Right lobe of liver (tissue), 6 donors: ENCODE data around the gene MN1. TPM values are rescaled to one million over a fixed set of nuclear protein-coding genes. Genes with fewer than 3 reads are reported as not detected.
A peak's percentile ranks its signal among the peaks of the same experiment; 100 is the strongest.

ENCODE experiments used
- ATAC-seq, 4 donors: fragments of 200-7000 bp; cut with Tn5 transposase; one replicate each; pipeline ENCODE4 v1.9.1; 2020; ENCODE audit warnings: mild to moderate bottlenecking in 4 of 4, moderate library complexity in 4 of 4
- DNase-seq, 3 donors: peaks; one replicate each; pipeline ENCODE4 v3.0.0-alpha.2; 2020
- H3K27ac ChIP-seq, 3 donors: fragments of 200-600 bp; one replicate each; pipeline ENCODE4 v1.8.0; 2022
- H3K27me3 ChIP-seq, 2 donors: fragments of 200-600 bp; one replicate each; pipeline ENCODE4 v1.8.0; 2022
- H3K36me3 ChIP-seq, 4 donors: fragments of 200-600 bp; sonication (generic) in 1 of 4; one replicate each; pipeline versions ENCODE4 v1.5.1 to v1.8.0; 2017 to 2022; ENCODE audit warnings: control low read depth in 1 of 4
- H3K4me1 ChIP-seq, 4 donors: fragments of 200-600 bp; sonication (generic) in 1 of 4; one replicate each; pipeline versions ENCODE4 v1.5.1 to v1.8.0; 2017 to 2022; ENCODE audit warnings: control low read depth in 1 of 4
- H3K4me3 ChIP-seq, 3 donors: fragments of 200-600 bp; one replicate each; pipeline ENCODE4 v1.8.0; 2022
- H3K9me3 ChIP-seq, 4 donors: fragments of 200-600 bp; sonication (generic) in 1 of 4; one replicate each; pipeline versions ENCODE4 v1.5.1 to v1.8.0; 2017 to 2022; ENCODE audit warnings: control low read depth in 1 of 4
- POLR2A ChIP-seq: fragments of 450-650 bp; IDR thresholded peaks from one replicate; pipeline ENCODE4 v1.6.1; 2017; ENCODE audit warnings: antibody characterized with exemption, mild to moderate bottlenecking
- WGBS: methylation state at CpG from one replicate; pipeline ENCODE4 v1.1.6; 2018; ENCODE audit warnings: low coverage, low lambda C conversion rate; ENCODE audit not compliant: insufficient coverage; ENCODE audit errors: missing lambda C conversion rate; 5-methylcytosine and 5-hydroxymethylcytosine counted together
- intact Hi-C, 2 donors: fragments of 100-400 bp; cut with DNase I; formaldehyde crosslinking; loops; one replicate each; pipeline versions ENCODE4 v1.11.2 to v1.14.1; 2022
- total RNA-seq, 6 experiments: library from RNA; depleted of rRNA in 2 of 6; stranded (reverse); fragments of >200 nt in 2 of 6; fragmentation: NEBNext Ultra II Directional in 3 of 6; extraction: Animal tissue kit (Norgen Biotek cat#: 25700) in 3 of 6; gene quantifications; one replicate each; pipeline versions ENCODE4 v1.1.0 to v1.2.4, GENCODE V29; 2016 to 2023
- TF ChIP-seq, protein P1 (sequence below), 4 donors: fragments of 200-600 bp in 3 of 4; fragments of 450-650 bp in 1 of 4; IDR thresholded peaks; one replicate each; pipeline versions ENCODE4 v1.5.1 to v1.8.0; 2016 to 2022; ENCODE audit warnings: antibody characterized with exemption in 4 of 4, mild to moderate bottlenecking in 2 of 4
- donor health status: DM: no; HTN: yes; CAD: no.
- donor health status: DM: no; HTN: no; CAD: no.
- donor health status: DM: no; HTN: no; CAD: no.
- donor health status: DM: no; HTN: yes; CAD: no.
- donor health status: DM: no; HTN: yes; CAD: no.

The MN1 gene
- total RNA-seq, 6 experiments from 2014 or later = 0.10 to 0.77 (median 0.46) TPM

DNA sequence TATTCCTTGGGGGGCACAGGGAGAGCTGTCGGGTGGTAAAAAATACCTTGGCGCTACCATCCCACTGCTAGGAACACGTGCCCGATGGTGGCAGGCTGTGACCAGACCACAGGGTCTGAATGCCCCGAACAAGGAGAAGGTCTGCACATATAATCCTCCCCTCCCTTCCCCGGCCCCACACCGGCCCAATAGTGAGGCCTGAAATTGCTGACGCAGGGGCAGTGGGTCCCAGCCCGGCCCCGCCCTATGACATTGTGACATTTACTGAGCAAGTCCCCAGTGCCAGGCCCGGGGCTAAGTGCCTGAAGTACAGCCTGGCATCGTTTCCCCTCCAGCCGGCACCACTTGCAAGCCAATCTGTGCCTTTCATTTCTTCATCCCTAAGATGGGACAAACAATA is 19.5 kb downstream of the MN1 start:
- ATAC-seq = no peak
- 87% methylated on average over 3 of the region's 13 CpGs for WGBS
- H3K27ac ChIP-seq = no peak overlapping the region
- H3K27me3 ChIP-seq = no peaks in the 10 kb centered on the region
- no peak overlapping the region for H3K4me3 ChIP-seq
- no peaks in the 10 kb centered on the region for H3K9me3 ChIP-seq
- no peak for DNase-seq
- H3K4me1 ChIP-seq = no peaks in the 10 kb centered on the region
- intact Hi-C loops = no loop called here
- TF ChIP-seq, protein P1, sequence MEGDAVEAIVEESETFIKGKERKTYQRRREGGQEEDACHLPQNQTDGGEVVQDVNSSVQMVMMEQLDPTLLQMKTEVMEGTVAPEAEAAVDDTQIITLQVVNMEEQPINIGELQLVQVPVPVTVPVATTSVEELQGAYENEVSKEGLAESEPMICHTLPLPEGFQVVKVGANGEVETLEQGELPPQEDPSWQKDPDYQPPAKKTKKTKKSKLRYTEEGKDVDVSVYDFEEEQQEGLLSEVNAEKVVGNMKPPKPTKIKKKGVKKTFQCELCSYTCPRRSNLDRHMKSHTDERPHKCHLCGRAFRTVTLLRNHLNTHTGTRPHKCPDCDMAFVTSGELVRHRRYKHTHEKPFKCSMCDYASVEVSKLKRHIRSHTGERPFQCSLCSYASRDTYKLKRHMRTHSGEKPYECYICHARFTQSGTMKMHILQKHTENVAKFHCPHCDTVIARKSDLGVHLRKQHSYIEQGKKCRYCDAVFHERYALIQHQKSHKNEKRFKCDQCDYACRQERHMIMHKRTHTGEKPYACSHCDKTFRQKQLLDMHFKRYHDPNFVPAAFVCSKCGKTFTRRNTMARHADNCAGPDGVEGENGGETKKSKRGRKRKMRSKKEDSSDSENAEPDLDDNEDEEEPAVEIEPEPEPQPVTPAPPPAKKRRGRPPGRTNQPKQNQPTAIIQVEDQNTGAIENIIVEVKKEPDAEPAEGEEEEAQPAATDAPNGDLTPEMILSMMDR (IDR thresholded peaks at IDR 0.05) = no peak
- no peak for TF ChIP-seq POLR2A
- H3K36me3 ChIP-seq = no peaks in the 10 kb centered on the region

DNA sequence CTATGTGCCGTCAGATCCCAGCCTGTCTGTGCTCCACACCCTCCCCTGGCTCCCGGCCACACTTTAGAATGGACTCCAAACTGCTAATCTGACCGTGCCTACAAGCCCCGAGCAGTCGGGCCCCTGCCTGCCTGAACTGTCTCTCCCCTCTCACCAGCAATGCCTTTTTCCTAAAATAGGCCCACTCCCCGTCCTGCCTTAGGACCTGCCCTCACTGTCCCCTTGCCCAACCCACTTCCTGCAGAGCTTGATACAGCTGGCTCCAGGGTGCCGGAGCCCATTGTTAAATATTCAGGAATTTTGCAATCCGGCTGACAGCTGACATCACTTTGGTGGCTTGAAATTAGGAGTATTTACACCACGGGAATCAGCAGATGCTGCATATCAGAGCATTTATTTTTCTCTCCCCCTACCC is 21.4 kb downstream of the MN1 start:
- no peak for TF ChIP-seq POLR2A
- TF ChIP-seq, protein P1 (IDR thresholded peaks at IDR 0.05) = no peak
- intact Hi-C loops = no loop called here
- WGBS = 65% methylated on average over 9 of the region's 9 CpGs
- H3K4me1 ChIP-seq = no peaks in the 10 kb centered on the region
- no peak overlapping the region for H3K4me3 ChIP-seq
- DNase-seq (no peak), ATAC-seq (peak in 1 of 4 donors; percentile 16)
- H3K36me3 ChIP-seq = no peaks in the 10 kb centered on the region
- H3K27ac ChIP-seq = no peak overlapping the region
- no peaks in the 10 kb centered on the region for H3K9me3 ChIP-seq
- H3K27me3 ChIP-seq = no peaks in the 10 kb centered on the region

DNA sequence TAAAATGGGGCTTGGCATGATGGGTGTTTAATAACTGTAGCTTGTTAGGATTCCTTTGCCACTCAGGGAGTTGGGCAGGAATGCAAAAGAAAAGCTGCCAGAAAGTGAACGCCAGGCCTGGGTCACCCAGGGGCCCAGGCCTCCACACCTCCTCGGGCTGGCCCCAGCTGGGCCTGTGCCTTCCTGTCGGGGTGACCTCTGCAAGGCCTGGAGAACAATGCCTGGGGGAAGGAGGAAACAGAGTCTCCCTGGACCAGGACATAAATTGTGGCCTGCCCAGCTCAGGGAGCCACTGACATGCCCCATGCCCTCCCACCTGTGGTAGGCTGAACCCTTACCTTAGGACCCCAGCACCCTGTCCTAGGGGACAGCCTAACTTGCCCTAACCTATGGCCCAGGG is 21.9 kb downstream of the MN1 start:
- Histone ChIP-seq H3K27me3 (no peaks in the 10 kb centered on the region), H3K9me3 (no peaks in the 10 kb centered on the region), H3K27ac (no peak overlapping the region), H3K4me1 (no peaks in the 10 kb centered on the region), H3K4me3 (no peak overlapping the region), H3K36me3 (no peaks in the 10 kb centered on the region)
- WGBS = no CpG with 5 or more reads among the region's 3 CpGs
- ATAC-seq (peak in 1 of 4 donors; percentile 22), DNase-seq (no peak)
- intact Hi-C loops = no loop called here
- TF ChIP-seq, protein P1 (IDR thresholded peaks at IDR 0.05) = no peak
- TF ChIP-seq POLR2A = no peak

DNA sequence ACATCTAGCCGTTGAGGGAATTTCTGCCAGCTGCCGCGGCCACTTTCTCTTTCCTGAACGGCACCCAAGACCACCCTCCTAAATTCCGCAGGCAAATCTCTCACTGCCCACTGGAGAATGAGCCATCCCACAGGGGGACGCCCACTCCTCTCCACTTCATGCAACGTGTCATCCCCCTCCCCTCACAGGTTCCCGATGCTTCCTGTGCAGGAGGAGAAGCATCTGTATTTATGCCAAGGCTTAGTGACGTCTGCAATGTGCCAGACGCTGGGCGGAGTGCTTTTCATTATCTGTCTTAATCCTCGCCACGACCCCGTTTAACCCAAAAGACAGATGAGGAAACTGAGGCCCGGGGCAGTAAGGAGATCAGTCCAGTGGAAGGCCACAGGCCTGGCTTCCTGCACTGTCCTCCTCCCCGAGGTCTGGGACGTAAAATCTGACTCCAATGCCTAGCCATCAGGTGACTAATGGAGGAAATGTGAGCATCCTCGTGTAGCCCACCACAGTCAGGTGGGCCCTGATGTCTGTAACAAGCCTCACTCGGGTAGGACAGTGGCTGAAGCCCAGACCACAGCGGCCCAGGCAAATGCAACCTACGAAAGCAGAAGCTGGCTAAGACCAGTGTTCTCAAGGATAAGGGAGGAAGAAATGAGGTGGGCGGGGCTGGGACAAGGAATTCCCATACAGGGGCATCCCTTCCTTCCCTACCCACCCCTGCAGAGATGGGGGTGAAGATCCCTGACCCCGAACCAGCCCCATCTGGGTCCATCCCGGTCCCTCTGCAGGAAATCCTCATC is 23.1 kb downstream of the MN1 start:
- H3K27me3 ChIP-seq = no peaks in the 10 kb centered on the region
- no peak overlapping the region for H3K4me3 ChIP-seq
- H3K4me1 ChIP-seq = no peaks in the 10 kb centered on the region
- H3K27ac ChIP-seq = no peak overlapping the region
- TF ChIP-seq, protein P1 (IDR thresholded peaks at IDR 0.05) = no peak
- TF ChIP-seq POLR2A = no peak
- ATAC-seq (no peak), DNase-seq (no peak)
- H3K9me3 ChIP-seq = no peaks in the 10 kb centered on the region
- H3K36me3 ChIP-seq = no peaks in the 10 kb centered on the region
- 43% methylated on average over 19 of the region's 24 CpGs for WGBS
- intact Hi-C loops = no loop called here
